Measurements from ENCODE around the gene XPNPEP3.
A peak's percentile ranks its signal among the peaks of the same experiment; 100 is the strongest.
"Not testable (repeated sequence)": the region's sequence is repeated elsewhere in the genome, so short reads cannot be mapped to it uniquely, and the experiment has no call there.

Gene XPNPEP3

GRCh38 chr22:40862013-40862412, 5.1 kb downstream of the XPNPEP3 start, which contains the start of gene DNAJB7:
DNAJB7 (minus strand) TSS chr22:40862113; CDS start chr22:40861994, 119 bp downstream.
- DNase-seq = no peak

GRCh38 chr22:40862537-40862936, 5.6 kb downstream of the XPNPEP3 start:
- DNase-seq = no peak

GRCh38 chr22:40867109-40867508, 10.2 kb downstream of the XPNPEP3 start:
- DNase-seq = no peak

- DNase-seq = not testable (repeated sequence)
Observed at GRCh38 chr22:40868379-40868778, 11.4 kb downstream of the XPNPEP3 start.

- no peak for DNase-seq
Observed at GRCh38 chr22:40874016-40874415, 17.1 kb downstream of the XPNPEP3 start.

- no peak for DNase-seq
Observed at GRCh38 chr22:40875111-40875510, 18.2 kb downstream of the XPNPEP3 start.

GRCh38 chr22:40876907-40877306, 20.0 kb downstream of the XPNPEP3 start:
- DNase-seq = no peak

- no peak for DNase-seq
Observed at GRCh38 chr22:40877488-40877887, 20.5 kb downstream of the XPNPEP3 start.

- no peak for DNase-seq
Observed at GRCh38 chr22:40878922-40879321, 22.0 kb downstream of the XPNPEP3 start.

GRCh38 chr22:40889116-40889515, 32.2 kb downstream of the XPNPEP3 start:
- DNase-seq = no peak

GRCh38 chr22:40890881-40891280, 33.9 kb downstream of the XPNPEP3 start:
- no peak for DNase-seq

- DNase-seq = no peak
Observed at GRCh38 chr22:40894417-40894816, 37.5 kb downstream of the XPNPEP3 start.

GRCh38 chr22:40898850-40899357, 42.0 kb downstream of the XPNPEP3 start:
- DNase-seq = peak; percentile 36

GRCh38 chr22:40904101-40904500, 47.2 kb downstream of the XPNPEP3 start:
- no peak for DNase-seq

GRCh38 chr22:40908895-40909294, 51.9 kb downstream of the XPNPEP3 start:
- DNase-seq = no peak

- no peak for DNase-seq
Observed at GRCh38 chr22:40911772-40912171, 54.8 kb downstream of the XPNPEP3 start.

GRCh38 chr22:40912987-40913386, 56.0 kb downstream of the XPNPEP3 start:
- DNase-seq = not testable (repeated sequence)

- DNase-seq = no peak
Observed at GRCh38 chr22:40919446-40919845, 62.5 kb downstream of the XPNPEP3 start.

GRCh38 chr22:40920526-40920925, 63.6 kb downstream of the XPNPEP3 start:
- DNase-seq = no peak

- DNase-seq = peak; percentile 21
Observed at GRCh38 chr22:40922484-40923303, 65.7 kb downstream of the XPNPEP3 start.

- DNase-seq = no peak
Observed at GRCh38 chr22:40928657-40929056, 71.7 kb downstream of the XPNPEP3 start.

GRCh38 chr22:40932396-40932795, 75.4 kb downstream of the XPNPEP3 start:
- no peak for DNase-seq

GRCh38 chr22:40939202-40939601, 82.3 kb downstream of the XPNPEP3 start:
- DNase-seq = no peak

GRCh38 chr22:40950962-40951794, 94.2 kb downstream of the XPNPEP3 start, which contains the start of gene RBX1:
RBX1 (plus strand) TSS chr22:40951378; CDS start chr22:40951399, 21 bp downstream.
- DNase-seq = peak; percentile 83
